Stimulated activated CD8-positive, alpha-beta memory T cell treated with anti-CD3 and anti-CD28 coated beads, Interleukin-15, amount 100 ng/mL, for 1 hour (primary cell): Measurements from ENCODE around the gene ARFGEF3.
A peak's percentile ranks its signal among the peaks of the same experiment; 100 is the strongest.
"Not testable (repeated sequence)": the region's sequence is repeated elsewhere in the genome, so short reads cannot be mapped to it uniquely, and the experiment has no call there.

Experiments used
- DNase-seq: peaks from one replicate; pipeline ENCODE4 v3.0.0-alpha.2; 2020; ENCODE audit warnings: low read depth

The ARFGEF3 gene, protein sequence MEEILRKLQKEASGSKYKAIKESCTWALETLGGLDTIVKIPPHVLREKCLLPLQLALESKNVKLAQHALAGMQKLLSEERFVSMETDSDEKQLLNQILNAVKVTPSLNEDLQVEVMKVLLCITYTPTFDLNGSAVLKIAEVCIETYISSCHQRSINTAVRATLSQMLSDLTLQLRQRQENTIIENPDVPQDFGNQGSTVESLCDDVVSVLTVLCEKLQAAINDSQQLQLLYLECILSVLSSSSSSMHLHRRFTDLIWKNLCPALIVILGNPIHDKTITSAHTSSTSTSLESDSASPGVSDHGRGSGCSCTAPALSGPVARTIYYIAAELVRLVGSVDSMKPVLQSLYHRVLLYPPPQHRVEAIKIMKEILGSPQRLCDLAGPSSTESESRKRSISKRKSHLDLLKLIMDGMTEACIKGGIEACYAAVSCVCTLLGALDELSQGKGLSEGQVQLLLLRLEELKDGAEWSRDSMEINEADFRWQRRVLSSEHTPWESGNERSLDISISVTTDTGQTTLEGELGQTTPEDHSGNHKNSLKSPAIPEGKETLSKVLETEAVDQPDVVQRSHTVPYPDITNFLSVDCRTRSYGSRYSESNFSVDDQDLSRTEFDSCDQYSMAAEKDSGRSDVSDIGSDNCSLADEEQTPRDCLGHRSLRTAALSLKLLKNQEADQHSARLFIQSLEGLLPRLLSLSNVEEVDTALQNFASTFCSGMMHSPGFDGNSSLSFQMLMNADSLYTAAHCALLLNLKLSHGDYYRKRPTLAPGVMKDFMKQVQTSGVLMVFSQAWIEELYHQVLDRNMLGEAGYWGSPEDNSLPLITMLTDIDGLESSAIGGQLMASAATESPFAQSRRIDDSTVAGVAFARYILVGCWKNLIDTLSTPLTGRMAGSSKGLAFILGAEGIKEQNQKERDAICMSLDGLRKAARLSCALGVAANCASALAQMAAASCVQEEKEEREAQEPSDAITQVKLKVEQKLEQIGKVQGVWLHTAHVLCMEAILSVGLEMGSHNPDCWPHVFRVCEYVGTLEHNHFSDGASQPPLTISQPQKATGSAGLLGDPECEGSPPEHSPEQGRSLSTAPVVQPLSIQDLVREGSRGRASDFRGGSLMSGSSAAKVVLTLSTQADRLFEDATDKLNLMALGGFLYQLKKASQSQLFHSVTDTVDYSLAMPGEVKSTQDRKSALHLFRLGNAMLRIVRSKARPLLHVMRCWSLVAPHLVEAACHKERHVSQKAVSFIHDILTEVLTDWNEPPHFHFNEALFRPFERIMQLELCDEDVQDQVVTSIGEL (N-terminal part only)

DNA sequence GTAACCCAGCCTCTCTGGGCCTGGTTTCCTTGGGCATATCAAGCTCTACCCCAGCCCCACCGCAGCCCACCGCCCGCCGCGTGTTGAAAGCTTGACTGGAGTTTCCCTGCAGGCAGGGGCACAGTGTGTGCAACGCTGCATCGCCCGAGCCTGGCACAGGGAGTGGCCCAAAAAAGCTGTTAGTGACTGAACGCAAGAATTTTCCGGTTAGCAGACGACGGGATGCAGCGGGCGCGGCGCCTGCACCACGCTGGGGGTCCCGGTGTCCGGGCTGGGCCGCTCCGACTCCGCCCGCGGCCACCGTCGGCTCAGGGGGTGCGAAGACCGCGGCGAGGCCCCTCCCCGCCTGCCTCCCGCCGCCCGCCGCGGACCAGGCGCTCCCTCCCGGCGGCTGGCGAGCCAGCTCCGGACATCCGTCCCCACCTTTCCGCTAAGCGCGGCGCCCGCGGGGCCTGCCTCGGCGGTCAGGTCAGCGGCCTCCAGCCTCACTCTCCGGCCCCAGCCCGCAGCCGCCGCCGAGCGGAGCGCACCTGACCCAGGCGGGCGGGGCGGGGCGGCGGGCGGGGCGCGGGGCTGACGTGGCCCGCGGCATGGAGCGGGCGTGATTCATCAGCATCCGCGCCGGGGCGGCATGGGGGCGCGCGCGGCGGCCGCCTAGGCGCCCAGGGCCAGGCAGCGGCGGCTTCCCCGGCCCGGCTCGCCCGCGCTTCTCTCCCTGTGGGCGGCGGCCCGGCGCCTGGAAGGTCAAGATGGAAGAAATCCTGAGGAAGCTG, at the start of gene ARFGEF3:
Gene ARFGEF3, plus strand, starts transcription at position 602 of the 773 bp plus-strand sequence. Its CDS starts 148 bp downstream, at position 750.
- peak; percentile 15 for DNase-seq

DNA sequence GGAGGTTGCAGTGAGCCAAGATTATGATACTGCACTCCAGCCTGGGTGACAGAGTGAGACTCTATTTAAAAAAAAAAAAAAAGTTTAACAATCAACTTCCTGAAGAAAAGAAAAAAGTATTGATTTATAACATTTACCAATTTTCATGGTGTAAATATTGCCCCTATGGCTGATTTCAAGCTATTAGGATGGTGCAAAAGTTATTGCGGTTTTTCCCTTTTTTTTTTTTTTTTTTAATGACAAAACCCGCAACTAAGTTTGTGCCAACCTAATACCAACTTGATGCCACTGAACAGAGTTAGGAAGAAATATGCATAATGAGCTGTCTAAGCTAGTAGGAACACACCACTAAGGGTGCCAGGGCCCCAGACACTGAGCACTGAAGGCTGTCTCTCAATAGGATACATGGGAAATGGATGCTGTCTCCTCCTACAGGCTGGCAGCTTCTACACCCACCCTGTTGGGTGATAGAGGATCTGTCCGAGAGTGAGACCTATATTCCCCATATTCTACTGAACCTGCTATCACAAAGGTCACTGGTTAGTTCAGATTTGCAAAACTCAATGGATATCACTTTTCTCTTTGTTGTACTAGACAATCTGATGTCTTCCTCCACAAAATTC, 48.0 kb upstream of the ARFGEF3 start:
- no peak for DNase-seq

DNA sequence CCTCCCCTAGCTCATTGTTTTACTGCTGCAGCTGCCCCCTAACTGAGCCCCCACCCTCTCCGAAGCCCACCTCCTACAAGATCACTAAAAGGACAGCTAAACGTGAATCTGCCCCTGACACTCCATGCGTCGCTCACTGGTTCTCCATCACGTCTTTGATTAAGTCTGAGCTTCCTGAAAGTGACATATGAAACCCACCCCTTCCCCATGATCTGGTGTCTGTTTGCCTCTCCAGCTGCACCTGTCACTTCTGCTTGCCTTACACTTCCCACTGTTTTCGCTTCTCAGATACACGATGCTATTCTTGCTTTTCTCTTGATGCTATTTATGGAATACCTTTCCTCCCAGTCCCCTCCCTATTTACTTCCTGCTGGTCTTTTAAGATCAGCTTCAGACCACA, 46.5 kb upstream of the ARFGEF3 start:
- no peak for DNase-seq

DNA sequence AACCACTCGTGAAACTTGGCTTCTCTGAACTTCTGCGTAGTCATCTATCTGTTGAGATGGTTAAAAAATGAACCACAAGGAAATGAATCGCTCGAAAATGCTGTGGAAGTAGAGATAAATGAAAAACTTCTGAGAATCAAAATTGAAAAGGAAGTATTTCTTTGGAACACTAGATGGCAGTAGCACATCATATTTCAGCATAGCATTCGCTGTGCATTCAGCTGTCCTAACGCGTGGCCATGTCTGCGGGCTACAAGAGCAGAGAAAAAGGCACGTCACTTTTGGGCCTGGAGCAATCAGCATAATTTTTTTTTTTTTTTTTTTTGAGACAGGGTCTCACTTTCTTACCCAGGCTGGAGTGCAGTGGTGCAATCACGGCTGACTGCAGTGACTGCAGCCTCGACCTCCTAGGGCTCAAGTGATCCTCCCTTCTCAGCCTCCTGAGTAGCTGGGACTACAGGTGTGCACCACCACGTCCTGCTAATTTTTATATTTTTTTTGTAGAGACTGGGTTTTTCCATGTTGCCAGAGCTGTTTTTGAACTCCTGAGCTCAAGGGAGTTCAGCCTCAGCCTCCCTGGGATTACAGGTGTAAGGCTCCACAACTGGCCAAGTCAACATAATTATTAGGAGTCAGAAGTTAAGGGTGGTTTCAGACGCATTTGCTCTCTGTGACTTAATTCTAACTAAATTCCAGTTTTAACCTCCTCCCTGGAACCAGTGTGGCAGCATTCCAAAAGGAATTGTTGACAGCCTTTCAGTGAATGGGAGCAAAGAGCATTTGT, 45.7 kb upstream of the ARFGEF3 start:
- DNase-seq, result no peak

DNA sequence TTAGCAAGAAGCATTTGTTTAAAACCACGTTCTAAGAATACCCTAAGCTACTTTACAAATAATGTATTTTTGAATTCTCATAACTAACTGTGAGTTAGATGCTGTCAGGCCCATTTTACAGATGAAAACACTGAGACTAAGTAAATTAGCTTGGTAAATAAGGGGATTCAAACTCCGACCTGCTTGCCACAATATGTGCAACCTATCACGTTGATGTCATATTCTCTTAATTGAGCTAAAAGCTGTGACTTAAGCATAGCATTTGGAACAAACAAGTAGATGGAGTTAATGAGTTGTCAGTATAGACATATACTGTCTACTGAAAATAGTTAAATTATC, 45.1 kb upstream of the ARFGEF3 start:
- no peak for DNase-seq

DNA sequence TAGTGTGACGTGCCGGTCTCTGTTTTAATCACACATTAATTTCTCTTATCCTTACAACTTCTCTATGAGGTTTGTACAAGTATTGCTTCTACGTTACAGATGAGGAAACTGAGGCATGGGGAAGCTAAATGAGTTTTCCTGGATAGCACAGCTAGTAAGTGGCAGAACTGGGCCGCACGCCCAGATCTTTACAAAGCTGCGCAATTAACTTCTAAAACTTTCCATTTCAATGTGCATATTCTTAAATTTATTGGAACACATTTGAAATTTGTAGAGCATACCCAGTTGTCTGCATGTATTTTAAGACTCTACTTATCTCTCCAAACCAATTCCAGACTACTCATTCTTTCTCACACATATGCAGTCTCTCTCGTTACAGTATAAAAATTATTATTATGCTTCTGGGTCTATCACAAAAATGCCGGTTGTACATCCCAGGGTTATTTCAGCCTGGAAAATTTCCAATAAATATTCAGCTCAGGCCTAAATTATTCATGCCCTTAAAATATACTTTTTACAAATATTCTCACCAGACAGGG, 44.3 kb upstream of the ARFGEF3 start:
- DNase-seq, result no peak

DNA sequence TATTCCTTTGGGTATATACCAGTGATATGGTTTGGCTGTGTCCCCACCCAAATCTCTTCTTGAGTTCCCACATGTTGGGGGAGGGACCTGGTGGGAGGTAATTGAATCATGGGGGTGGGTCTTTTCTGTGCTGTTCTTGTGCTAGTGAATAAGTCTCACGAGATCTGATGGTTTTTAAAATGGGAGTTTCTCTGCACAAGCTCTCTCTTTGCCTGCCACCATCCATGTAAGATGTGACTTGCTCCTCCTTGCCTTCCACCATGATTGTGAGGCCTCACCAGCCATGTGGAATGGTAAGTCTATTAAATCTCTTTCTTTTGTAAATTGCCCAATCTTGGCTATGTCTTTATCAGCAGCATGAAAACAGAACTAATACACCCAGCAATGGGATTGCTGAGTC, 42.5 kb upstream of the ARFGEF3 start:
- DNase-seq, result not testable (repeated sequence)

DNA sequence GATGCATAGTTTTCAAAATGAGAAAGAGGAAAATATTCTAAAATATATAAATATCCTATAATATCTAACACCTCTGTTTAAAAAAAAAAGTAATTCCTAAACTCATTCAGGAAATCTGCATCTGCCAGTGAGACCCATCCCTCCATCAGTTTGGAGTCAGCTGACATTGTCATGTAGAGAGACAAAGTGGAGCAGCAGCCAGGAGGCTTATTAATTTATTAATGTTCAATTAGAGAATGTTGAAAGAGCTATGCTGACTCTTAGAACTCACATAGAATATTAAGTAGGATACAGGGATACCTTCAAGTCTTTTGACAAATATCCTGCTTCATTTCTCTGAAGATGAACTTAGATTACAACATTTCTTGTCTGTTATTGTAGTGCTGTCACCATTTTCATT, 41.8 kb upstream of the ARFGEF3 start:
- no peak for DNase-seq

DNA sequence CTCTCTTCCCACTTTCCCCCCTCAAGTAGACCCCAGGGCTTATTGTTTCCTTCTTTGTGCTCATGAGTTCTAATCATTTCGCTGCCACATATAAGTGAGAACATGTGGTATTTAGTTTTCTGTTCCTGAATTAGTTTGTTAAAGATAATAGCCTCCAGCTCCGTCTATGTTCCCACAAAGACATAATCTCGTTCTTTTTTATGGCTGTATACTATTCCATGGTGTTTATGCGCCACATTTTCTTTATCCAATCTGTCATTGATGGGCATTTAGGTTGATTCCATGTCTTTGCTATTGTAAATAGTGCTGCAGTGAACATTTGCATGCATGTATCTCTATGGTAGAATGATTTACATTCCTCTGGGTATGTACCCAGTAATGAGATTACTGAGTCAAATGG, 37.6 kb upstream of the ARFGEF3 start:
- DNase-seq, result no peak

DNA sequence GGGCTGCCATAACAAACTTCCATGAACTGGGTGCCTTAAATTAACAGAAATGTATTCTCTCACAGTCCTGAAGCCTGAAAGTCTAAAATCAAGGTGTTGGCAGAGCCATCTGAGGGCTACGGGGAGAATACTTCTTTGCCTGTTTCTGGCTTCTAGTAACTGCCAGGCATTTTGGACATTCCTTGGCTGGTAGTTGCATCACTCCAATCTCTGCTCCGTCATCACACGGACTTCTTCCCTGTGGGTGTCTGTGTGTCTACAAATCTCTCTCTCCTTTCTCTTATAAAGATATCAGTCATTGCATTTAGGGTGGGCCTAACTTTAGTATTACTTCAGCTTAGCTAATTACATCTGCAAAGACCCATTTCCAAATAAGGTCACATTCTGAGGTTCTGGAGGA, 33.6 kb upstream of the ARFGEF3 start:
- no peak for DNase-seq

DNA sequence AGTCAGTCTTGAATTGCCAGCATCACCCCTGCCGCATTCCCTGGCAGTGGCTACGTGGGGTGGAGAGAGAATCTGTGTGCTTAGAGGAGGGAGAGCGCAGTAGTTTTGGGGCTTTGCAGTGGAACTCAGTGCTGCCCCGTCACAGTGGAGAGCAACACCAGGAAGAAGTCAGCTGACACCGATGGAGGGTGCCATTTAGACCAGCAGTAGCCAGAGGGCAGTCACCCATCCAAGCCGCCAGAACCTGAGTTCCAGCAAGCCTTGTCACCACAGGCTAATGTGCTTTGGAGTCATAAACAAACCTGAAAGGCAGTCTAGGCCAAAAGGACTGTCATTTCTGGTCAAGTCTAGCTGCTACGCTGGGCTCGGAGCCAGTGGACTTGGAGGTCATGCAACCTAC, 32.5 kb upstream of the ARFGEF3 start:
- no peak for DNase-seq

DNA sequence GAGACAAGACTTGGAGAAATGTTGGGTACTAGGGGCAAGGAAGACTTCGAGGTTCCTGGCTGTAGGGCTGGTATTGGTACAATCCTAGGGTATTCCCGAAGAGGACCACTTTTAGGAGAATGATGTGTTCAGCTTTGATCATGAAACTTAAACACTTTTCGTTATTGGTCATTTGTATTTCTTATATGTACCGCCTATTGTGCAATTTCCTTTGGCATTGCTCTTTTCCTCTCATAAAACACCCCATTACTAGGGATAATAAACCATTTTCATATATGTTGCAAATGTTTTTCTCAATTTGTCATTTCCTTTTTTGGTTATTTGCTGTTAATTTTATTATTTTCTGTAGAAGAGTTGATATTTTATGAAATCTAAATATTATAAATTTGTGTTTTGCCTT, 18.9 kb upstream of the ARFGEF3 start:
- no peak for DNase-seq

DNA sequence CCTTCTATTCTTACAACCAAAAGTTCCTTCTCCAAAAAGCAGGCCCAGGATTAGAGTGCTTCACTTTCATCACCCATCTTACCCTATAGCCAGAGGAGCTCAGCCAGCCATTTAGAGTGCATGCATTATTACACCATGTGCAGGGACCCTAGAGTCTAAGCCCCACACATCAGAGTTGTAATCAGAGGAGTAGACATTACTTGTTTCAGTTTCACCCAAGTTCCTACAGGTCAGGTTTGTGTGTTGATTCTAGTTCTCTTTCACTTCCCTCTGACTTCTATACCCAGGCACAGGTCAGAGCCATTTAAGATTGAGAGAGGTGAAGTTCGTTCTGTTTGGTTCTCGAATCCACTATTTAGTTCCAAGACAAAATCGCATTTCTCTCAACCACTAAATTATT, 16.3 kb upstream of the ARFGEF3 start:
- no peak for DNase-seq

DNA sequence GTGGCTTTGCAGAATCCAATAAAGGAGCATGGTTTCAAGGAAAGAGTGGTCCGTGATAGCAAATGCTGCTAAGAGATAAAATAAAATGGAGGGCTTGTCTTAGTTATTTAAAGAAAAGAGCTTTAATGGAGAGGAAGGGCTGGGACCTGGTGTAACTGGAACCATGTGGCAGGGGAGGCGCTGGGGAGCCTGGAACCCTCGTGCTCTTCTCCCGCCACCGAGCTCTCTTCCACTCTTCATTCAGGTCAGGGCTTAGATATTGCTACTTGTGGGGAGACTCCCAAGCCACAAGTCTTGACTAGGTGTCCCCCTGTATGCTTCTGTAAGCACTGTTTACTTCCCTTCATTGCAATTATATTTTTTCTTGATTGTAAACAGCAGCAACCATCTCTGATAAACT, 15.2 kb upstream of the ARFGEF3 start:
- no peak for DNase-seq

DNA sequence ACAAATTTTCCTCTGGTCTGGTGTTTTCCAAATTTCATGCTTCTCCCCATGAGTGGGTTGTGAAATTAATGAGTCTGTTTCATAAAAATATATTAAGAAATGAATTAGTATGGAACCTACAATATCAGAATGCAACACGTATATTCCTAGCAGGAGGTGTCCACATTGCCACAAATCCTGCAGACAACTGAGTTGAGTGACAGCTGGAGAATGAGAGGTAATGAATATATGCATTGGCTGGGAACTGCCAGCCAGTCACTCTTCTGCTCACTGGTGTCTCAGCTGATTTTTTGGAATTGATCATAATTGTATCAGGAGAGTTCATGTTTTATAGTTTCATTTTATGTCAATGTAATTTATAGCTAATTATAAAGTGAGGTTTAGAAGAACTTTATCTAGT, 6.3 kb upstream of the ARFGEF3 start:
- no peak for DNase-seq

DNA sequence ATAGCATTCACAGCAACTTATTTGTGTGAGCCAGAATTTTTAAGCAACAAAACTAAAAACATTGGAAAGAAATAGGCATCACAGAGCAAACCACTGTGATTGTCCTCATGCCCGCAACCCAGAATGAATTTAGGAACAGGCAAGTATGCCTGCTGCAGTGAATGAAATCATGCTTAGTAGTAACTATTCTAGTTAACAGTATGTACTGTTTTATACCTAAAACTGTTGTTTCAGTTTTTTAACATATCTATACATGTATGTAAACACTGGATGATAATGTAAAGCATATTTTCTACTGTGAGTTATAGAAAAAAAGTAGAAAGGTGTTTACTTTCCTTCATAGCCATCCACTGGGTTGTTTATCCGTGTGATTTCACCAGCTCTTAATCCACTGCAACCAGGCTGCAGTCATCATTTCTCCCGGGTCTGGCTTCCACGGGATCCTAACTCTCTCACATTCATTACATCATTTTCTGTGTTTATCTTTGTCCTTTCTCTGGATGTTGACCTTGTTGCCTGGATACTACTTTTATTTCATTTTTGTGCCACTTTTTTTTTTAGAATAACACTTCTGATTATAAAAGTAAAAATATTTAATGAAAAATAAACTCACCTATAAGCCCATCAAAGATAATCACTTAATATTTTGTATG, 3.6 kb upstream of the ARFGEF3 start:
- no peak for DNase-seq

DNA sequence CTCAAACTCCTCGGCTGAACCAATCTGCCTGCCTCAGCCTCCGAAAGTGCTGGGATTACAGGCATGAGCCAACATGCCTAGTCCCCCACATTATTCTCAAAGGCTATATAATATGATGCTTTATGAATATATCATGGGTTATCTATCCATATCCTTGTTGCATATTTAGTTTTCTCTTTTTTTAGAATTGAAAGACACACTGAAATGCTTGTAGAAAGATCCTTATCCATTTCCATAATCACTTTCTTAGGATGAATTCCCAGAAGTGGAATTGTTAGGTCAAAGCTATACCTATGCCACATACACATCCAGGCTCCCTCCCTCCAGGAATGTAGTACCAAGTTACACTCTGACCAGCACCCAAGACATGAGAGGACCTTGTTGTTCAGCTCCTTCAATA, 2.5 kb upstream of the ARFGEF3 start:
- no peak for DNase-seq

DNA sequence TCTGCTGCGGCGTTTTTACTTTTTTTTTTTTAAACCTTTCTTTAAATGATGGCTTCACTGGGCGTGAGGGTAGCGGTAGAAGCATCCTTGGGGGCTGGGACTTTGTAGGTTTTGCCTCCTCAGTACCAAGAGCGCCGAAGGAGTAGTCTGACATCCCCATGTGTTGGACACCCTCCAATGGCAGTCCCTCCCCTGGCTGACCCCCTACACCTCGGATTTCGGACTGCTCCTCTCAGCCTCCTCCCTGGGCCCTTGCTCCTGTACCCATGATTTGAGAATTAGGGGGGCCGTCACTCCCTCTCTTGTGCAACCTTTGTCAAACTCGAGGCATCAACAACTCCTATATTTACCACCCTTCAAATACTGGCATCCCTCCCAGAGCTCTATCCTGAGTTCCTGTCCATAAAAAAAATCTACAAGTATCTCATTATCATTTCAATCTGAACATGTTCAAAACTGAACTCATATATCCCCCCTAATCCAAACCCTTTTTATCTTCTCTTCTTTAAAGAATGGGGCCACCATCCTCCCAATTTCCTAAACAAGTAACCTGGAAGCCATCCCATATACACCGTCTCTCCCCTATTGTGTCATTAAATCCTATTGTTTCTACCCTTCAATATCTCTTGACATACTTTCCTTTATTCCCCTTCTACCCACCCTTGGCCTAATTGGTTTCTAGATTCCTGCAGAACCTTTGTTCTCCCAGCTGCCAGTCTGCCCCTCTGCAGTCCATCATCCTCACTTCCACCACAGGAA, 1.2 kb upstream of the ARFGEF3 start:
- DNase-seq, result no peak

DNA sequence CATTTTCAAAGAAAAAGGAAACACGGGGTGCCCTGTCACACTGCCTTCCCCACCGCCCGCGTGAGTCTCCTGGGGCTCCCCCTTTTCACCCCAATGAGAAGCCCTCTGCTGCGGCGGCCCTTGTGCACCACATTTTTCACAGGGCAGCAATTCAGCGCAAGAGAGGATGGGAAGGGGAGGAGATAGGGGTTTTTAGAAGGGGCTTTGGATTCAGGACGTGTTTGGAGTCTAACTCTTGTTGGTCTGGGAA, 726 bp upstream of the ARFGEF3 start:
- DNase-seq, result no peak
